A204.1 (cell line): ENCODE measurements around the gene APOBEC3F.

Experiments used
- FAIRE-seq: peaks from 2 replicates; lab custom pipeline; 2012; peaks lifted over from hg19 to GRCh38; lab: Jason Lieb, UNC

Gene APOBEC3F

GRCh38 chr22:39094717-39095389, 54.2 kb downstream of the APOBEC3F start:
- FAIRE-seq, result no peak

- no peak for FAIRE-seq
These were observed 55.3 kb downstream of the APOBEC3F start for GRCh38 chr22:39095971-39096370.

- no peak for FAIRE-seq
These were observed 56.7 kb downstream of the APOBEC3F start, which contains the start of gene APOBEC3H for GRCh38 chr22:39097098-39098020. Gene APOBEC3H, plus strand, starts transcription at chr22:39097244. Its CDS starts 3,035 bp downstream, at chr22:39100279.

GRCh38 chr22:39098026-39098425, 57.4 kb downstream of the APOBEC3F start:
- no peak for FAIRE-seq

GRCh38 chr22:39098576-39098975, 57.9 kb downstream of the APOBEC3F start:
- no peak for FAIRE-seq

- no peak for FAIRE-seq
These were observed 60.6 kb downstream of the APOBEC3F start for GRCh38 chr22:39101226-39101625.

GRCh38 chr22:39103431-39103830, 62.8 kb downstream of the APOBEC3F start:
- FAIRE-seq, result no peak
